DOHH2 (cell line): ENCODE measurements around the gene ODR4.
"Not testable (repeated sequence)": the region's sequence is repeated elsewhere in the genome, so short reads cannot be mapped to it uniquely, and the experiment has no call there.

Source experiments
- H3F3A ChIP-seq: fragments of 200-600 bp; sonication (generic), shearing (Covaris generic); 2 replicates; pipeline ENCODE4 v1.6.0; 2016; ENCODE audit warnings: antibody characterized with exemption, mild to moderate bottlenecking; ENCODE audit not compliant: control insufficient read depth, insufficient read depth
- H3K27ac ChIP-seq: fragments of 200-600 bp; sonication (generic); 2 replicates; pipeline ENCODE4 v1.5.1; 2014; ENCODE audit warnings: low read depth, mild to moderate bottlenecking, low read length, moderate library complexity
- H3K27me3 ChIP-seq: fragments of 200-600 bp; sonication (generic); 2 replicates; pipeline ENCODE4 v1.6.1; 2014; ENCODE audit warnings: mild to moderate bottlenecking, low read length, mixed read lengths; ENCODE audit not compliant: control insufficient read depth
- H3K36me3 ChIP-seq: fragments of 200-600 bp; sonication (generic); 2 replicates; pipeline ENCODE4 v1.6.1; 2014; ENCODE audit warnings: mild to moderate bottlenecking, low read length, moderate library complexity, mixed read lengths; ENCODE audit not compliant: control insufficient read depth
- H3K4me1 ChIP-seq: fragments of 200-600 bp; sonication (generic); 2 replicates; pipeline ENCODE4 v1.6.1; 2014; ENCODE audit warnings: mild to moderate bottlenecking, low read length, mixed read lengths; ENCODE audit not compliant: control insufficient read depth
- H3K4me2 ChIP-seq: fragments of 200-600 bp; sonication (generic); 2 replicates; pipeline ENCODE4 v1.6.0; 2014; ENCODE audit warnings: mild to moderate bottlenecking, low read length, moderate library complexity
- H3K4me3 ChIP-seq: fragments of 200-600 bp; sonication (generic); 2 replicates; pipeline ENCODE4 v1.5.1; 2014; ENCODE audit warnings: mild to moderate bottlenecking, low read length, mixed read lengths
- H3K79me2 ChIP-seq: fragments of 200-600 bp; sonication (generic); 2 replicates; pipeline ENCODE4 v1.6.1; 2014; ENCODE audit warnings: mild to moderate bottlenecking, low read length, mixed read lengths; ENCODE audit not compliant: control insufficient read depth
- H3K9me2 ChIP-seq: fragments of 200-600 bp; sonication (generic); replicated peaks from 2 replicates; pipeline ENCODE4 v1.6.1; 2014; ENCODE audit warnings: mild to moderate bottlenecking, low read length, mixed read lengths; ENCODE audit not compliant: control insufficient read depth
- H3K9me3 ChIP-seq: fragments of 200-600 bp; sonication (generic); 2 replicates; pipeline ENCODE4 v1.6.1; 2014; ENCODE audit warnings: antibody characterized with exemption, low read length, mixed read lengths; ENCODE audit not compliant: control insufficient read depth, insufficient read depth
- H4K20me1 ChIP-seq: fragments of 200-600 bp; sonication (generic); 2 replicates; pipeline ENCODE4 v1.6.0; 2014; ENCODE audit warnings: low read depth, mild to moderate bottlenecking, antibody characterized with exemption, low read length, moderate library complexity; ENCODE audit not compliant: control insufficient read depth, insufficient read depth
- CTCF ChIP-seq: fragments of 200-600 bp; sonication (generic); IDR thresholded peaks from one replicate; pipeline ENCODE4 v1.5.1; 2014; ENCODE audit warnings: antibody characterized with exemption, mild to moderate bottlenecking, low read depth, low read length; ENCODE audit not compliant: poor library complexity, severe bottlenecking
- EZH2phosphoT487 ChIP-seq: fragments of 200-600 bp; sonication (generic); IDR thresholded peaks from 2 replicates; pipeline ENCODE4 v1.6.1; 2017; ENCODE audit warnings: borderline replicate concordance, mild to moderate bottlenecking, antibody characterized with exemption, low read length, moderate library complexity, mixed read lengths

Gene ODR4

GRCh38 chr1:186461014-186461413, 85.4 kb downstream of the ODR4 start, which contains the start of gene PDC:
Gene PDC (minus strand): TSS chr1:186461114. CDS start chr1:186449459, 11,655 bp downstream.
- no peaks in the 10 kb centered on the region for H3K79me2 ChIP-seq
- no peak within 1 kb of the TSS for H3K4me3 ChIP-seq
- H3K27me3 ChIP-seq: no peaks in the 10 kb centered on the region
- H3K36me3 ChIP-seq: no peaks in the 10 kb centered on the region
- no peaks in the 10 kb centered on the region for H3K9me2 ChIP-seq
- H3K9me3 ChIP-seq: no peaks in the 10 kb centered on the region
- TF ChIP-seq EZH2phosphoT487 (no peak), CTCF (no peak)
- no peaks in the 10 kb centered on the region for H3K4me1 ChIP-seq
- no peak within 1 kb of the TSS for H3K4me2 ChIP-seq
- no peak within 1 kb of the TSS for H3K27ac ChIP-seq
- H3F3A ChIP-seq: no peaks in the 10 kb centered on the region
- H4K20me1 ChIP-seq: no peaks in the 10 kb centered on the region

- no peak overlapping the region for H3K4me3 ChIP-seq
- no peak overlapping the region for H3K4me2 ChIP-seq
- no peaks in the 10 kb centered on the region for H3F3A ChIP-seq
- H3K27ac ChIP-seq: no peak overlapping the region
- no peak for TF ChIP-seq EZH2phosphoT487
- TF ChIP-seq CTCF: no peak
- H3K9me3 ChIP-seq: no peaks in the 10 kb centered on the region
- no peaks in the 10 kb centered on the region for H3K4me1 ChIP-seq
- H3K36me3 ChIP-seq: no peaks in the 10 kb centered on the region
- no peaks in the 10 kb centered on the region for H3K9me2 ChIP-seq
- H4K20me1 ChIP-seq: no peaks in the 10 kb centered on the region
- H3K79me2 ChIP-seq: no peaks in the 10 kb centered on the region
- H3K27me3 ChIP-seq: no peaks in the 10 kb centered on the region
These were observed 87.9 kb downstream of the ODR4 start for GRCh38 chr1:186463511-186463910.

DNA sequence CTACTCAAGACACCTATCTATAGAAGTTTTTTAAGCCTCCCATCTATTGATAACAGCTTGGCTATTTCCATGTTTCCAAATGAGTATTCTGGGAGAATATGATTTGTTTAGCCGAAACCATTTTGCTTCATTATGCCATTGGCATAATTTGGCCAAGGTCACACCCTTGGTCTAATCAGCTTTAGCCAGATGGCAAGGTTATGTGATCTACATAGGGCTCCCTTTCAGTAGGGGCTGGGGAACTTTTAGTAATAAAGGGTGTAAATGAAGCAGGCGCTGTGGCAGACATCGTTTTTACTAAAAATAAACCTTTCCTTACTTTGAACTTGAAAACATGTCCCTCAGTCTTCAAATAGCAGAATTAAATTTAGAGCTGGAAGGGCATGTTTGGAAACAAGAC, 88.3 kb downstream of the ODR4 start:
- Histone ChIP-seq H3K4me3 (no peak overlapping the region), H3K4me1 (no peaks in the 10 kb centered on the region), H3K27ac (no peak overlapping the region), H4K20me1 (no peaks in the 10 kb centered on the region), H3K36me3 (no peaks in the 10 kb centered on the region), H3K9me2 (no peaks in the 10 kb centered on the region), H3K4me2 (no peak overlapping the region), H3K9me3 (no peaks in the 10 kb centered on the region), H3F3A (no peaks in the 10 kb centered on the region), H3K27me3 (no peaks in the 10 kb centered on the region), H3K79me2 (no peaks in the 10 kb centered on the region)
- TF ChIP-seq CTCF (no peak), EZH2phosphoT487 (no peak)

GRCh38 chr1:186465491-186465890, 89.9 kb downstream of the ODR4 start:
- not testable (repeated sequence) for H3K4me2 ChIP-seq, H3K4me1 ChIP-seq, H3K36me3 ChIP-seq, H3K27me3 ChIP-seq, H3K27ac ChIP-seq, H3K9me2 ChIP-seq, H4K20me1 ChIP-seq, H3F3A ChIP-seq, H3K79me2 ChIP-seq, H3K9me3 ChIP-seq, H3K4me3 ChIP-seq
